GM23338 (cell line): ENCODE measurements around the gene OOSP3. TPM values are rescaled to one million over a fixed set of nuclear protein-coding genes. Genes with fewer than 3 reads are reported as not detected.

Experiments
- ATAC-seq: fragments of 200-7000 bp; cut with Tn5 transposase; 3 replicates; pipeline ENCODE4 v1.9.1; 2020
- DNase-seq: peaks from one replicate; pipeline ENCODE4 v3.0.0-alpha.2; 2015; ENCODE audit warnings: low spot score
- H2AFZ ChIP-seq: fragments of 200-600 bp; sonication (generic); 2 replicates; pipeline ENCODE4 v1.8.0; 2016; ENCODE audit warnings: antibody characterized with exemption, mild to moderate bottlenecking, moderate library complexity
- H3F3A ChIP-seq: fragments of 200-600 bp; sonication (generic); replicated peaks from 2 replicates; pipeline ENCODE4 v1.8.0; 2017; ENCODE audit warnings: antibody characterized with exemption, mixed run types, low read depth
- H3K27ac ChIP-seq: fragments of 200-600 bp; sonication (generic); 2 replicates; pipeline ENCODE4 v1.6.1; 2016; ENCODE audit warnings: low read depth
- H3K27me3 ChIP-seq: fragments of 200-600 bp; sonication (generic); 2 replicates; pipeline ENCODE4 v1.8.0; 2016; ENCODE audit warnings: mild to moderate bottlenecking, mixed run types, moderate library complexity; ENCODE audit not compliant: insufficient read depth
- H3K36me3 ChIP-seq: fragments of 200-600 bp; sonication (generic); 2 replicates; pipeline ENCODE4 v1.8.0; 2016; ENCODE audit warnings: mild to moderate bottlenecking; ENCODE audit not compliant: insufficient read depth
- H3K4me1 ChIP-seq: fragments of 200-600 bp; sonication (generic); 2 replicates; pipeline ENCODE4 v1.8.0; 2016; ENCODE audit warnings: mild to moderate bottlenecking, moderate library complexity; ENCODE audit not compliant: insufficient read depth
- H3K4me2 ChIP-seq: fragments of 200-600 bp; sonication (generic); 2 replicates; pipeline ENCODE4 v1.7.1; 2017; ENCODE audit warnings: mixed run types
- H3K4me3 ChIP-seq: fragments of 200-600 bp; sonication (generic); 2 replicates; pipeline ENCODE4 v1.6.1; 2016; ENCODE audit warnings: mixed run types
- H3K79me2 ChIP-seq: fragments of 200-600 bp; sonication (generic); replicated peaks from 2 replicates; pipeline ENCODE4 v1.8.0; 2017; ENCODE audit warnings: mild to moderate bottlenecking; ENCODE audit not compliant: insufficient read depth
- H3K9me2 ChIP-seq: fragments of 200-600 bp; sonication (generic); 2 replicates; pipeline ENCODE4 v1.8.0; 2017; ENCODE audit not compliant: insufficient read depth
- H4K20me1 ChIP-seq: fragments of 200-600 bp; sonication (generic); replicated peaks from 2 replicates; pipeline ENCODE4 v1.8.0; 2017; ENCODE audit warnings: mild to moderate bottlenecking; ENCODE audit not compliant: insufficient read depth
- H3K27ac Mint-ChIP-seq: 2 replicates; pipeline ENCODE4 v1.8.0; 2020; ENCODE audit warnings: inconsistent platforms, mild to moderate bottlenecking, moderate library complexity, mixed read lengths
- H3K27me3 Mint-ChIP-seq: 3 replicates; pipeline ENCODE4 v1.8.0; 2022; ENCODE audit warnings: low read depth, mild to moderate bottlenecking, moderate library complexity, mixed read lengths, inconsistent platforms; ENCODE audit not compliant: insufficient read depth, poor library complexity
- H3K36me3 Mint-ChIP-seq: 3 replicates; pipeline ENCODE4 v1.8.0; 2021; ENCODE audit warnings: low read depth, mild to moderate bottlenecking, inconsistent platforms, moderate library complexity, mixed read lengths
- H3K4me1 Mint-ChIP-seq: 3 replicates; pipeline ENCODE4 v1.8.0; 2020; ENCODE audit warnings: mild to moderate bottlenecking, inconsistent platforms, mixed read lengths
- H3K4me3 Mint-ChIP-seq: 3 replicates; pipeline ENCODE4 v1.8.0; 2021; ENCODE audit warnings: moderate library complexity, mild to moderate bottlenecking, inconsistent platforms, mixed read lengths
- H3K9me3 Mint-ChIP-seq: 3 replicates; pipeline ENCODE4 v1.8.0; 2020; ENCODE audit warnings: moderate library complexity, mild to moderate bottlenecking, inconsistent platforms, mixed read lengths
- CREB1 ChIP-seq: fragments of 250-450 bp; sonication (Bioruptor Pico); IDR thresholded peaks from 2 replicates; pipeline ENCODE4 v1.5.0; 2020; ENCODE audit warnings: low read depth, mild to moderate bottlenecking, moderate library complexity
- CTCF ChIP-seq, 2 experiments: fragments of 200-600 bp in 1 of 2; sonication (generic) in 1 of 2; conservative IDR thresholded peaks; 2 replicates each; pipeline versions ENCODE4 v1.5.1 to v1.6.1; 2016 to 2017; ENCODE audit warnings: antibody characterized with exemption in 2 of 2, low read depth in 2 of 2, mild to moderate bottlenecking in 2 of 2, moderate library complexity in 1 of 2
- ETS1 ChIP-seq: IDR thresholded peaks from 2 replicates; pipeline ENCODE4 v1.6.1; 2016; ENCODE audit warnings: antibody characterized with exemption
- EZH2 ChIP-seq: fragments of 200-600 bp; sonication (generic); IDR thresholded peaks from one replicate; pipeline ENCODE4 v1.8.0; 2017; ENCODE audit warnings: antibody characterized with exemption, mild to moderate bottlenecking, low read depth; ENCODE audit not compliant: unreplicated experiment
- EZH2phosphoT487 ChIP-seq: fragments of 200-600 bp; sonication (generic); IDR thresholded peaks from one replicate; pipeline ENCODE4 v1.8.1; 2018; ENCODE audit warnings: antibody characterized with exemption; ENCODE audit not compliant: unreplicated experiment
- JUNB ChIP-seq: IDR thresholded peaks from one replicate; pipeline ENCODE4 v1.6.1; 2016; ENCODE audit warnings: antibody characterized with exemption; ENCODE audit not compliant: unreplicated experiment
- NANOG ChIP-seq: IDR thresholded peaks from 2 replicates; pipeline ENCODE4 v1.6.1; 2016; ENCODE audit warnings: antibody characterized with exemption, borderline replicate concordance
- POLR2AphosphoS5 ChIP-seq: IDR thresholded peaks from 2 replicates; pipeline ENCODE4 v1.6.1; 2016; ENCODE audit warnings: antibody characterized with exemption, low read depth
- REST ChIP-seq: IDR thresholded peaks from one replicate; pipeline ENCODE4 v1.6.1; 2018; ENCODE audit warnings: antibody characterized with exemption; ENCODE audit not compliant: unreplicated experiment
- STAT1 ChIP-seq: IDR thresholded peaks from one replicate; pipeline ENCODE4 v1.6.1; 2016; ENCODE audit warnings: antibody characterized with exemption; ENCODE audit not compliant: unreplicated experiment
- ZNF114 ChIP-seq: fragments of 250-450 bp; sonication (Bioruptor Pico); IDR thresholded peaks from 2 replicates; pipeline ENCODE4 v1.5.0; 2020; ENCODE audit warnings: mild to moderate bottlenecking, moderate library complexity
- ZNF331 ChIP-seq: fragments of 250-450 bp; sonication (Bioruptor Pico); IDR thresholded peaks from 2 replicates; pipeline ENCODE4 v1.5.0; 2020; ENCODE audit warnings: low read depth, mild to moderate bottlenecking, moderate library complexity
- ZNF462 ChIP-seq: fragments of 250-450 bp; sonication (Bioruptor Pico); IDR thresholded peaks from 2 replicates; pipeline ENCODE4 v1.5.0; 2020; ENCODE audit warnings: mild to moderate bottlenecking, moderate library complexity
- polyA plus RNA-seq: library from polyadenylated mRNA; unstranded; fragments of >200 nt; fragmentation: Nextera tagmentation; extraction: Ambion mirVana; gene quantifications from 2 replicates; pipeline ENCODE4 v1.2.1, GENCODE V29; 2016
- total RNA-seq: library from RNA; depleted of rRNA; stranded (reverse); fragments of >200 nt; shearing (Covaris generic); gene quantifications from 2 replicates; pipeline ENCODE4 v1.2.3, GENCODE V29; 2014

The OOSP3 gene
- total and polyA plus RNA-seq, 2 experiments from 2014 or later = not detected

- no peak overlapping the region for H3K27ac ChIP-seq
- Mint-ChIP-seq H3K27ac (no peak overlapping the region), H3K36me3 (peaks cover 2% of the 10 kb centered on the region; the same call in 1 of the 3 replicates), H3K4me1 (no peaks in the 10 kb centered on the region), H3K9me3 (no peaks in the 10 kb centered on the region), H3K27me3 (no peaks in the 10 kb centered on the region), H3K4me3 (no peak overlapping the region)
- ATAC-seq = no peak
- no peaks in the 10 kb centered on the region for H3K36me3 ChIP-seq
- DNase-seq = no peak
- no peaks in the 10 kb centered on the region for H3F3A ChIP-seq
- TF ChIP-seq ETS1 (no peak), ZNF331 (no peak), ZNF114 (CRISPR knock-in tag) (no peak), EZH2phosphoT487 (no peak), EZH2 (no peak), JUNB (no peak), NANOG (no peak), CREB1 (CRISPR knock-in tag) (no peak), STAT1 (no peak), POLR2AphosphoS5 (no peak), REST (no peak), ZNF462 (CRISPR knock-in tag) (no peak), CTCF (conservative IDR thresholded peaks at IDR 0.05; ENCODE audit: low read depth in 2 of 2) (no peak)
- no peak overlapping the region for H2AFZ ChIP-seq
- H3K27me3 ChIP-seq = no peaks in the 10 kb centered on the region
- H3K4me1 ChIP-seq = no peaks in the 10 kb centered on the region
- H3K4me3 ChIP-seq = no peak overlapping the region
- H3K4me2 ChIP-seq = no peak overlapping the region
- peaks cover 2% of the 10 kb centered on the region; the same call in 1 of the 2 replicates for H3K9me2 ChIP-seq
- no peaks in the 10 kb centered on the region for H4K20me1 ChIP-seq
- no peaks in the 10 kb centered on the region for H3K79me2 ChIP-seq
Measured at GRCh38 chr11:59865031-59865430, 13.6 kb upstream of the OOSP3 start.
